CD14-positive monocyte (primary cell): ENCODE results near the gene LBR. TPM values are rescaled to one million over a fixed set of nuclear protein-coding genes. Genes with fewer than 3 reads are reported as not detected.
A peak's percentile ranks its signal among the peaks of the same experiment; 100 is the strongest.

Experiments
- DNase-seq, 3 donors: peaks; one replicate each; pipeline ENCODE4 v3.0.0-alpha.2; 2011 to 2022
- H2AFZ ChIP-seq: 2 replicates; pipeline ENCODE4 v1.6.0; 2012; ENCODE audit warnings: mild to moderate bottlenecking, low read depth, low read length, inconsistent platforms; ENCODE audit not compliant: insufficient read depth, poor library complexity, severe bottlenecking
- H3K27ac ChIP-seq, 2 donors: 1 replicate in 1 of 2; 2 replicates in 1 of 2; pipeline ENCODE4 v1.5.1; 2012 to 2013; ENCODE audit warnings: low read length in 2 of 2, control low read depth in 1 of 2, inconsistent platforms in 1 of 2, low read depth in 1 of 2, mild to moderate bottlenecking in 1 of 2
- H3K27me3 ChIP-seq, 2 donors: one replicate each; pipeline versions ENCODE4 v1.6.0 to v1.6.1; 2011 to 2013; ENCODE audit warnings: low read length in 2 of 2; ENCODE audit not compliant: control insufficient read depth in 2 of 2, insufficient read depth in 2 of 2
- H3K36me3 ChIP-seq, 2 donors: replicated peaks in 1 of 2; 1 replicate in 1 of 2; 2 replicates in 1 of 2; pipeline versions ENCODE4 v1.5.1 to v1.6.1; 2012 to 2013; ENCODE audit warnings: low read length in 2 of 2, control low read depth in 1 of 2, inconsistent platforms in 1 of 2, mild to moderate bottlenecking in 1 of 2; ENCODE audit not compliant: insufficient read depth in 2 of 2, control insufficient read depth in 1 of 2
- H3K4me1 ChIP-seq, 2 donors: 1 replicate in 1 of 2; 2 replicates in 1 of 2; pipeline versions ENCODE4 v1.5.1 to v1.6.1; 2012 to 2013; ENCODE audit warnings: low read length in 2 of 2, control low read depth in 1 of 2, inconsistent platforms in 1 of 2, mild to moderate bottlenecking in 1 of 2, moderate library complexity in 1 of 2; ENCODE audit not compliant: insufficient read depth in 2 of 2, control insufficient read depth in 1 of 2
- H3K4me2 ChIP-seq: replicated peaks from 2 replicates; pipeline ENCODE3; 2012; ENCODE audit warnings: low read length, moderate library complexity, mild to moderate bottlenecking; ENCODE audit not compliant: poor library complexity, severe bottlenecking; ENCODE audit errors: extremely low read depth
- H3K4me3 ChIP-seq, 3 experiments: fragments of 200-600 bp in 1 of 3; sonication (generic) in 1 of 3; replicated peaks in 1 of 3; 1 replicate in 2 of 3; 2 replicates in 1 of 3; pipeline ENCODE4 v1.5.1; 2011 to 2013; ENCODE audit warnings: low read length in 3 of 3, mild to moderate bottlenecking in 3 of 3, control low read depth in 2 of 3, low read depth in 2 of 3, inconsistent platforms in 1 of 3, moderate library complexity in 1 of 3
- H3K79me2 ChIP-seq: 2 replicates; pipeline ENCODE4 v1.6.0; 2012; ENCODE audit warnings: mild to moderate bottlenecking, control low read depth, inconsistent platforms, low read length, moderate library complexity; ENCODE audit not compliant: insufficient read depth
- H3K9ac ChIP-seq: 2 replicates; pipeline ENCODE4 v1.6.0; 2017; ENCODE audit warnings: low read length, mild to moderate bottlenecking; ENCODE audit not compliant: insufficient read depth, poor library complexity, severe bottlenecking
- H3K9me3 ChIP-seq, 2 donors: replicated peaks in 1 of 2; 1 replicate in 1 of 2; 2 replicates in 1 of 2; pipeline versions ENCODE4 v1.5.1 to v1.6.1; 2012 to 2013; ENCODE audit warnings: low read length in 2 of 2, control low read depth in 1 of 2; ENCODE audit not compliant: control insufficient read depth in 1 of 2, insufficient read depth in 1 of 2
- H4K20me1 ChIP-seq: 2 replicates; pipeline ENCODE4 v1.6.0; 2012; ENCODE audit warnings: mild to moderate bottlenecking, low read length, control low read depth, moderate library complexity; ENCODE audit not compliant: insufficient read depth
- H3K27ac Mint-ChIP-seq, 7 donors: one replicate each; pipeline ENCODE4 v1.8.0; 2020; ENCODE audit warnings: mild to moderate bottlenecking in 7 of 7, mixed read lengths in 7 of 7, moderate library complexity in 6 of 7, inconsistent platforms in 2 of 7
- H3K27me3 Mint-ChIP-seq, 3 donors: one replicate each; pipeline ENCODE4 v1.8.0; 2021 to 2022; ENCODE audit warnings: low read depth in 3 of 3, mild to moderate bottlenecking in 3 of 3, mixed read lengths in 3 of 3, moderate library complexity in 3 of 3, inconsistent platforms in 1 of 3
- H3K36me3 Mint-ChIP-seq, 2 donors: one replicate each; pipeline ENCODE4 v1.8.0; 2020; ENCODE audit warnings: mixed read lengths in 2 of 2, inconsistent platforms in 1 of 2, mild to moderate bottlenecking in 1 of 2
- H3K4me1 Mint-ChIP-seq: one replicate; pipeline ENCODE4 v1.8.0; 2020; ENCODE audit warnings: mild to moderate bottlenecking, mixed read lengths
- H3K4me3 Mint-ChIP-seq, 2 donors: one replicate each; pipeline ENCODE4 v1.8.0; 2020; ENCODE audit warnings: mild to moderate bottlenecking in 2 of 2, mixed read lengths in 2 of 2, moderate library complexity in 1 of 2
- H3K9me3 Mint-ChIP-seq, 7 donors: one replicate each; pipeline ENCODE4 v1.8.0; 2020 to 2022; ENCODE audit warnings: mixed read lengths in 7 of 7, mild to moderate bottlenecking in 6 of 7, moderate library complexity in 6 of 7, inconsistent platforms in 2 of 7
- CTCF ChIP-seq: fragments of 200-600 bp; IDR thresholded peaks from one replicate; pipeline ENCODE4 v1.8.0; 2022; ENCODE audit warnings: antibody characterized with exemption, mild to moderate bottlenecking
- WGBS: methylation state at CpG from one replicate; pipeline ENCODE4 v1.1.5; 2013; ENCODE audit warnings: missing lambda C conversion rate; ENCODE audit not compliant: insufficient coverage; 5-methylcytosine and 5-hydroxymethylcytosine counted together
- intact Hi-C, 2 donors: fragments of 100-400 bp; cut with micrococcal nuclease; formaldehyde crosslinking; loops; one replicate each; pipeline versions ENCODE4 v1.15.0 to v1.15.1; 2023
- polyA plus RNA-seq, 3 donors: library from polyadenylated mRNA; depleted of rRNA in 1 of 3; unstranded in 2 of 3; stranded (reverse) in 1 of 3; fragments of 300-500 nt in 2 of 3; fragments of >200 nt in 1 of 3; fragmentation: Illumina TruSeq in 2 of 3; gene quantifications; 1 replicate in 2 of 3; 2 replicates in 1 of 3; pipeline ENCODE4 v1.2.3, GENCODE V29; 2012 to 2021

Gene LBR
- polyA plus RNA-seq, 3 donors = 31.8 to 125 (median 100) TPM

GRCh38 chr1:225458222-225458631, 30.4 kb upstream of the LBR start:
- Mint-ChIP-seq H3K27ac (peak overlapping the region; percentile 63 to 93 (median 85)), H3K27me3 (peaks cover 0 to 4% (median 0%) of the 10 kb centered on the region in 3 donors), H3K4me3 (peak overlapping the region in 1 of 2 donors; percentile 78), H3K9me3 (peaks cover 0 to 3% (median 0%) of the 10 kb centered on the region in 7 donors), H3K4me1 (peaks cover 49% of the 10 kb centered on the region), H3K36me3 (peaks cover 0 to 5% of the 10 kb centered on the region in 2 donors)
- peak overlapping the region; percentile 20 for H3K4me2 ChIP-seq
- intact Hi-C loops = loop anchor here in 1 of 2 donors (2.0 kb wide), 1 partner anchor 13 kb away; no protein-coding TSS in a partner anchor
- no peaks in the 10 kb centered on the region for H3K79me2 ChIP-seq
- no peaks in the 10 kb centered on the region for H3K36me3 ChIP-seq
- WGBS = no CpG with 5 or more reads among the region's 2 CpGs
- TF ChIP-seq CTCF = no peak
- no peaks in the 10 kb centered on the region for H3K9me3 ChIP-seq
- peak overlapping the region in 1 of 2 donors; percentile 66 for H3K27ac ChIP-seq
- no peak overlapping the region for H2AFZ ChIP-seq
- no peaks in the 10 kb centered on the region for H3K27me3 ChIP-seq
- H4K20me1 ChIP-seq = no peaks in the 10 kb centered on the region
- peaks cover 27 to 37% of the 10 kb centered on the region in 2 donors for H3K4me1 ChIP-seq
- peak; percentile 61 to 88 (median 73) for DNase-seq
- peak overlapping the region in 1 of 3 experiments; percentile 7 for H3K4me3 ChIP-seq
- H3K9ac ChIP-seq = no peak overlapping the region

GRCh38 chr1:225454733-225455132, 26.9 kb upstream of the LBR start:
- no peaks in the 10 kb centered on the region for H3K27me3 ChIP-seq
- intact Hi-C loops = no loop called here
- H3K27me3 Mint-ChIP-seq = peaks cover 0 to 8% (median 3%) of the 10 kb centered on the region in 3 donors
- peak; percentile 88 to 95 (median 88) for DNase-seq
- peaks cover 48% of the 10 kb centered on the region for H3K4me1 Mint-ChIP-seq
- no peaks in the 10 kb centered on the region for H3K9me3 ChIP-seq
- 34% methylated on average over 3 of the region's 5 CpGs for WGBS
- H2AFZ ChIP-seq = no peak overlapping the region
- H3K27ac Mint-ChIP-seq = peak overlapping the region; percentile 83 to 92 (median 90)
- no peak overlapping the region for H3K9ac ChIP-seq
- H3K4me2 ChIP-seq = peak overlapping the region; percentile 26
- H3K4me3 ChIP-seq = peak overlapping the region in 1 of 3 experiments; percentile 6
- peaks cover 0 to 6% (median 2%) of the 10 kb centered on the region in 7 donors for H3K9me3 Mint-ChIP-seq
- H3K36me3 ChIP-seq = no peaks in the 10 kb centered on the region
- no peaks in the 10 kb centered on the region for H4K20me1 ChIP-seq
- H3K4me3 Mint-ChIP-seq = peak overlapping the region in 1 of 2 donors; percentile 60
- H3K4me1 ChIP-seq = peaks cover 43 to 54% of the 10 kb centered on the region in 2 donors
- no peaks in the 10 kb centered on the region for H3K79me2 ChIP-seq
- H3K27ac ChIP-seq = peak overlapping the region in 1 of 2 donors; percentile 66
- TF ChIP-seq CTCF = no peak
- no peaks in the 10 kb centered on the region for H3K36me3 Mint-ChIP-seq
